HEK293 (cell line): Measurements from ENCODE around the gene SLC6A6.

Experiments
- YY1 ChIP-seq: fragments of 450-650 bp; formaldehyde crosslinking; IDR thresholded peaks from 2 replicates; pipeline ENCODE4 v1.5.1; 2018; ENCODE audit warnings: missing biosample characterization, missing genetic modification characterization
- ZNF202 ChIP-seq: fragments of 450-650 bp; formaldehyde crosslinking; IDR thresholded peaks from 2 replicates; pipeline ENCODE4 v1.5.1; 2016; ENCODE audit warnings: missing biosample characterization, missing genetic modification characterization, borderline replicate concordance
- ZNF214 ChIP-seq: fragments of 450-650 bp; formaldehyde crosslinking; IDR thresholded peaks from 2 replicates; pipeline ENCODE4 v1.5.1; 2017; ENCODE audit warnings: missing biosample characterization, mild to moderate bottlenecking, missing genetic modification characterization, borderline replicate concordance
- ZNF274 ChIP-seq, 2 experiments: fragments of 200-500 bp in 1 of 2; fragments of 450-650 bp in 1 of 2; sonication (Bioruptor generic) in 1 of 2; formaldehyde crosslinking in 1 of 2; IDR thresholded peaks; 2 replicates each; pipeline versions ENCODE4 v1.5.1 to v1.6.1; 2014 to 2016; ENCODE audit warnings: borderline replicate concordance in 1 of 2, inconsistent platforms in 1 of 2, low read length in 1 of 2, missing biosample characterization in 1 of 2, missing genetic modification characterization in 1 of 2
- ZNF548 ChIP-seq: fragments of 450-650 bp; formaldehyde crosslinking; IDR thresholded peaks from 2 replicates; pipeline ENCODE4 v1.5.1; 2016; ENCODE audit warnings: missing biosample characterization, missing genetic modification characterization
- ZNF707 ChIP-seq: fragments of 450-650 bp; formaldehyde crosslinking; IDR thresholded peaks from 2 replicates; pipeline ENCODE4 v1.5.1; 2016; ENCODE audit warnings: missing biosample characterization, missing genetic modification characterization
- ZNF785 ChIP-seq: fragments of 450-650 bp; formaldehyde crosslinking; IDR thresholded peaks from 2 replicates; pipeline ENCODE4 v1.5.1; 2016; ENCODE audit warnings: missing biosample characterization, missing genetic modification characterization
- TF ChIP-seq, protein P1 (sequence below): fragments of 450-650 bp; formaldehyde crosslinking; IDR thresholded peaks from 2 replicates; pipeline ENCODE4 v1.5.1; 2016; ENCODE audit warnings: missing biosample characterization, missing genetic modification characterization
- TF ChIP-seq, protein P2 (sequence below): fragments of 450-650 bp; formaldehyde crosslinking; IDR thresholded peaks from 2 replicates; pipeline ENCODE4 v1.5.1; 2016; ENCODE audit warnings: missing biosample characterization, missing genetic modification characterization
- TF ChIP-seq, protein P3 (sequence below): fragments of 450-650 bp; formaldehyde crosslinking; IDR thresholded peaks from 2 replicates; pipeline ENCODE4 v1.5.1; 2016; ENCODE audit warnings: missing biosample characterization, missing genetic modification characterization

DNA sequence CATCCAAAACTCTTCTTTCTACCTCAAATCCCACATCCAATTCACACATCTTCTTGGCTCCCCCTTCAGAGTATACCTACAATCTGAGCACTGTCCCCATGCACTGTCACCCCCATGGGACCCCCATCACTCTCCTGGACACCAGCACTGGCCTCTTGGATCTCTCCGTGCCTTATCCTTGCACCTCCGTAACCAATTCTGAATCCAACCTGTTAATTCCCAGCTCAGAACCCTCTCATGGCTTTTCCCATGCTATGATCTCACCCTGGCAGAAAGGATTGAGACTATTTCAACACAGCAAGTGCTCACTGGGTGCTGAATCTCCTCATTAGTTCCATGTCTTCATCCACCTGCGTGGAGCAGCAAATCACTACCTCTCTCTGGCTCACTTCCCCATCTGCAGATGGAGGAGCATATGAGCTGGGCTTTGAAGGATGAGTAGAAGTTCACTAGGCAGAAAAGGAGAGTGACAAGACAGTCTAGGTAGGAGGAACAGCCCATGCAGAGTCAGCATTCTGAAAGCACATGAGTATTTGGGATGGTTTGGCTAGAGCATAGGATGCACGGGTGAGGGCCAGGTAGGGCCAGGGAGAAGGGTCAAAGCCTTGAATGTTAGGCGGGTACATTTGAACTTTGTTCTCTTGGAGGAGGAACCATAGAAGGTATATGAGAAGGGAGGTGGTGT lies 48.7 kb downstream of the SLC6A6 start:
- TF ChIP-seq, protein P1, sequence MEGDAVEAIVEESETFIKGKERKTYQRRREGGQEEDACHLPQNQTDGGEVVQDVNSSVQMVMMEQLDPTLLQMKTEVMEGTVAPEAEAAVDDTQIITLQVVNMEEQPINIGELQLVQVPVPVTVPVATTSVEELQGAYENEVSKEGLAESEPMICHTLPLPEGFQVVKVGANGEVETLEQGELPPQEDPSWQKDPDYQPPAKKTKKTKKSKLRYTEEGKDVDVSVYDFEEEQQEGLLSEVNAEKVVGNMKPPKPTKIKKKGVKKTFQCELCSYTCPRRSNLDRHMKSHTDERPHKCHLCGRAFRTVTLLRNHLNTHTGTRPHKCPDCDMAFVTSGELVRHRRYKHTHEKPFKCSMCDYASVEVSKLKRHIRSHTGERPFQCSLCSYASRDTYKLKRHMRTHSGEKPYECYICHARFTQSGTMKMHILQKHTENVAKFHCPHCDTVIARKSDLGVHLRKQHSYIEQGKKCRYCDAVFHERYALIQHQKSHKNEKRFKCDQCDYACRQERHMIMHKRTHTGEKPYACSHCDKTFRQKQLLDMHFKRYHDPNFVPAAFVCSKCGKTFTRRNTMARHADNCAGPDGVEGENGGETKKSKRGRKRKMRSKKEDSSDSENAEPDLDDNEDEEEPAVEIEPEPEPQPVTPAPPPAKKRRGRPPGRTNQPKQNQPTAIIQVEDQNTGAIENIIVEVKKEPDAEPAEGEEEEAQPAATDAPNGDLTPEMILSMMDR (tag by site-specific recombination): no peak
- TF ChIP-seq, protein P2, sequence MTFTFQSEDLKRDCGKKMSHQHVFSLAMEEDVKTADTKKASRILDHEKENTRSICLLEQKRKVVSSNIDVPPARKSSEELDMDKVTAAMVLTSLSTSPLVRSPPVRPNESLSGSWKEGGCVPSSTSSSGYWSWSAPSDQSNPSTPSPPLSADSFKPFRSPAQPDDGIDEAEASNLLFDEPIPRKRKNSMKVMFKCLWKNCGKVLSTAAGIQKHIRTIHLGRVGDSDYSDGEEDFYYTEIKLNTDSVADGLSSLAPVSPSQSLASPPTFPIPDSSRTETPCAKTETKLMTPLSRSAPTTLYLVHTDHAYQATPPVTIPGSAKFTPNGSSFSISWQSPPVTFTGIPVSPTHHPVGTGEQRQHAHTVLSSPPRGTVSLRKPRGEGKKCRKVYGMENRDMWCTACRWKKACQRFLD (tag by site-specific recombination): no peak
- TF ChIP-seq ZNF274 (IDR thresholded peaks at IDR 0.05; ENCODE audit: low read length) (no peak), ZNF274 (tag by site-specific recombination; IDR thresholded peaks at IDR 0.05; ENCODE audit: borderline replicate concordance) (no peak), ZNF707 (tag by site-specific recombination) (no peak), ZNF785 (tag by site-specific recombination) (no peak), YY1 (no peak), ZNF214 (tag by site-specific recombination) (no peak), ZNF202 (no peak), ZNF548 (no peak)
- TF ChIP-seq, protein P3, sequence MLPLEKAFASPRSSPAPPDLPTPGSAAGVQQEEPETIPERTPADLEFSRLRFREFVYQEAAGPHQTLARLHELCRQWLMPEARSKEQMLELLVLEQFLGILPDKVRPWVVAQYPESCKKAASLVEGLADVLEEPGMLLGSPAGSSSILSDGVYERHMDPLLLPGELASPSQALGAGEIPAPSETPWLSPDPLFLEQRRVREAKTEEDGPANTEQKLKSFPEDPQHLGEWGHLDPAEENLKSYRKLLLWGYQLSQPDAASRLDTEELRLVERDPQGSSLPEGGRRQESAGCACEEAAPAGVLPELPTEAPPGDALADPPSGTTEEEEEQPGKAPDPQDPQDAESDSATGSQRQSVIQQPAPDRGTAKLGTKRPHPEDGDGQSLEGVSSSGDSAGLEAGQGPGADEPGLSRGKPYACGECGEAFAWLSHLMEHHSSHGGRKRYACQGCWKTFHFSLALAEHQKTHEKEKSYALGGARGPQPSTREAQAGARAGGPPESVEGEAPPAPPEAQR: no peak
